Right ventricle myocardium inferior (tissue), 1 donor: ENCODE measurements around the gene PRDM15. TPM values are rescaled to one million over a fixed set of nuclear protein-coding genes. Genes with fewer than 3 reads are reported as not detected.

Experiments
- ATAC-seq: fragments of 200-7000 bp; cut with Tn5 transposase; one replicate; pipeline ENCODE4 v1.9.1; 2020; ENCODE audit warnings: mild to moderate bottlenecking, moderate library complexity
- DNase-seq: peaks from one replicate; pipeline ENCODE4 v3.0.0; 2021; ENCODE audit errors: missing footprints
- intact Hi-C: fragments of 100-400 bp; cut with DNase I; formaldehyde crosslinking; loops from one replicate; pipeline ENCODE4 v1.11.0; 2022
- long read RNA-seq: library from polyadenylated mRNA; unstranded; transcript quantifications from one replicate; pipeline ENCODE4 v2.0.0, GENCODE V29; 2021
- total RNA-seq: library from RNA; stranded (reverse); fragmentation: NEBNext Ultra II Directional; extraction: Animal tissue kit (Norgen Biotek cat#: 25700); gene quantifications from one replicate; pipeline ENCODE4 v1.2.1, GENCODE V29; 2021
- donor health status: DM: no; HTN: yes; CAD: no; lungs with severe emphysema.

Gene PRDM15
- total RNA-seq, result 4.6 TPM
- long read RNA-seq, partial matches to known transcripts, result 1 of 4 reads
- long read RNA-seq, other reads (novel, unspliced or antisense), result 3 of 4 reads

DNA sequence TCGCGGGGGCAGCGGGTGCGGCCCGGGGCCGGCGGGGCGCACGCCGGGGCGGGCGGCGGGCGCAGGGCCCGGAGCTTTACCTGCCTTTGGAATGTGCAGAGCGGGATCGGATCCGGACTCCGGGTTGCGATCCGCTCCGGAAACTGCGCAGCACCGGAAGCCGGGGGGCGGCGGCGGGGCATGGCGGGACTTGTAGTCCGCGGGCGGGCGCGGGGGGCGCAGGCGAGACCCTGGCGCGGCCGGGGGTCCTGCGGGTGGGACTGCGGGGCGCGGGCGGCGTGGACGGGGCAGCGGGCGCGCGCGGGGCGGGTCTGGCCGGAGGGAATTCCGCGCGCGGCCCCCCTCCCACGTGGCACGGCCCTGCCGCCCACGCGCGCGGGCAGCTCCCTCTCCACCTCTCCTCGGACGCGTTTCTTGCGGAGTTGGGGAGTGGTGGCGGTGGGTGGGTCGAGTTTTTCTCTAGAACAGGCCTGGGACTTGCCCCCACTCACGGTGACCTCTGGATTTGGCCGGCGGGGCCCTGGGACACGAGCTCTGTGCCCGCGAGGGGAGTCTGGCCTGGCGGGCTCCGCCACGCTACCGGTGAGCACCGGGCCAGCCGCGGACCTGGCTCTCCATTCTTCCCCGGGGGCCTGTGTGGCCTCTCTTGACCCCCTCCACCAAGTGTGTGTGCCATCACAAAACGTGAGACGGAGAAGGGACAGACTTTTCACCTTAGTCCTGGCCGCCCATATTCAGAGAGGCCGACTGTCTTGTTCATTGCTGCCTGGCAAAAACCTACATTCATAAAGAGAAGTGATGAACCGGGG is at the start of gene PRDM15:
PRDM15 (minus strand) TSS at position 155 of the 809 bp plus-strand sequence. CDS start 18,981 bp downstream, outside the sequence.
- intact Hi-C loops, result loop anchor here (2.0 to 10.0 kb wide), 3 partner anchors 129 to 265 kb away; no protein-coding TSS in a partner anchor
- DNase-seq (peak; percentile 79), ATAC-seq (peak; percentile 57)

- ATAC-seq (no peak), DNase-seq (no peak)
- intact Hi-C loops, result no loop called here
Observed at GRCh38 chr21:41928621-41929220, 49.6 kb upstream of the PRDM15 start.

DNA sequence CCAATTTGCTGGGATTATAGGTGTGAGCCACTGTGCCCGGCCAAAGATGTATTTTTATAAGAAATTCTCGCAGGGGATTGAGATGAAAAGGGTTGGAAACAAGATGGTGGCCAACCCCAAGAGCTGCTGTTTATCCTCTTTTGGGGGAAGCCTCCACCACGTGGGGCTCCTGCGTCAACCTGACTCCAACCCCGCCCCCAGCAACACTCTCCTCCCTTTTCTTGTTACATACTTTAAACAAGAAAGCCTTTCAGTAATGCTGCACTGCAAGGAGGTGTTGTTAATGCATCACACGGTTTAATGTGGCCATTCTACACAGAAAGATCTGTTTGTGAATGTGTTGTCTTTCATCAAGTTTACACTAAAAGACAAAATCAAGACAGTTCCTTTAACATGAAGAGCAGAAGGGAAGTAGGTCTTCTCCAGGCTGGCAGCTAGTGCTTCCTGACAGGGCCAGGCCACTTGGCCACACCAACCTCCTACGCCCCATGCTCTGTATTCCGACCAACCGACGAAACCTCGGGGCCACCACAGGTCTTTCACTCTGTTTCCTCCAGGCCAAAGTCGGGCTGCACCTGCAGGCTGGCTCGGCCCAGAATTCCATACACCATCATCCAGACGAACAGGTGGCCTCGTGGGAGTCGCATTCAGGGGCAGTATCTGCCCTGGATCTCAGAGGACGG is 48.7 kb upstream of the PRDM15 start:
- ATAC-seq, result no peak
- intact Hi-C loops, result no loop called here

GRCh38 chr21:41926807-41927171 is 47.6 kb upstream of the PRDM15 start:
- ATAC-seq (no peak), DNase-seq (no peak)
- intact Hi-C loops, result no loop called here

More for the DNA sequence above, 48.7 kb upstream of the PRDM15 start:
- DNase-seq, result no peak

DNA sequence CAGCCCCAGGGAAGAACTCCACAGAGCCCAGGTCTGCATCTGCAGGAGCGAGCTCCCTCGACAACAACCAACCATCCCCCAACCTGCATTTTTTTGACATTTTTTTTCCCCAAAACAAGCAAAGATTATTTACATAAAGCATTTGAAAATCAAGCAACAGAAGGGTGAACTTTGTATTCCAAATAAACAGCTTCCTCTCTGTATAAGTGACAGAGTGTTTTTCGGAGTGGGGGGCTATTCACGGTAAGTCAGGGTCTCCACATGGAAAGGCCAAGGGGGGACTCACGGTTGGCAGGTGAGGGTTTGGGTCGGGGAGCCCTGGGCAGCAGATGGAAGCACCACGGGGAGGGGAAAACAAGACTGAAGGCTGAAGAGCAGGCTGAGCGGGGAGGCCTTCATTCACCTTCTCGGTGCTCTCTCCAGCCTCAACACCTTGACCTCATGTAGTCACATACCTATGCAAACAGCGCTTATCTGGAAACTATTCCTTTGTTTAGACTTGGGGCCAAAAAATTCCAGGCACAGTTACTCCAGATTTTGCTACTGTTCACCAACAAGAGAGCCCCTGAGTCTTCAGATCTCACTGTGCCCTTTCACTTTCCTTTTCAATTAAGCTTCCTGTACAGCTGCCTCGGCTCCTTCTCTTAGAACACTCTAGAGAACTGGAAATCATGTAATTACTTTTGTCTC is 47.1 kb upstream of the PRDM15 start:
- ATAC-seq (peak; percentile 57), DNase-seq (no peak)
- intact Hi-C loops, result no loop called here

DNA sequence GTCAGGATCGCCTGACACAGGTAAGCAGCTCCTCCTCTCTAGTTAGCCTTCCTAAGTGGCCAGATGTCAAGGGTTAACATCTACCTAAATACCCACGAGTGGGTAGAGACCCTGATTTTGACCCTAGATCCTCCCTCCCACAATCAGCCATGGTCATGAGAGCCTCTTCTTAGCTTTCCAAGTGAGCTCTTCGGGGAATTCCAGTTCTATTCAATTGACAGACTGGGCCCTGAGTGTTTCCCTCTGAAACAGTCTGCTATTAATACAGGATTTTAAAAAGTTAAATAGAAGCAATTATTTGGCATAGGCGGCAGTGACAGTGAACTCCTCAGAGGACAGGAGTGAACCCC is 46.6 kb upstream of the PRDM15 start:
- intact Hi-C loops, result no loop called here
- ATAC-seq, result no peak
- DNase-seq, result no peak

GRCh38 chr21:41924368-41924754 is 45.2 kb upstream of the PRDM15 start:
- ATAC-seq, result no peak
- DNase-seq, result no peak
- intact Hi-C loops, result no loop called here

DNA sequence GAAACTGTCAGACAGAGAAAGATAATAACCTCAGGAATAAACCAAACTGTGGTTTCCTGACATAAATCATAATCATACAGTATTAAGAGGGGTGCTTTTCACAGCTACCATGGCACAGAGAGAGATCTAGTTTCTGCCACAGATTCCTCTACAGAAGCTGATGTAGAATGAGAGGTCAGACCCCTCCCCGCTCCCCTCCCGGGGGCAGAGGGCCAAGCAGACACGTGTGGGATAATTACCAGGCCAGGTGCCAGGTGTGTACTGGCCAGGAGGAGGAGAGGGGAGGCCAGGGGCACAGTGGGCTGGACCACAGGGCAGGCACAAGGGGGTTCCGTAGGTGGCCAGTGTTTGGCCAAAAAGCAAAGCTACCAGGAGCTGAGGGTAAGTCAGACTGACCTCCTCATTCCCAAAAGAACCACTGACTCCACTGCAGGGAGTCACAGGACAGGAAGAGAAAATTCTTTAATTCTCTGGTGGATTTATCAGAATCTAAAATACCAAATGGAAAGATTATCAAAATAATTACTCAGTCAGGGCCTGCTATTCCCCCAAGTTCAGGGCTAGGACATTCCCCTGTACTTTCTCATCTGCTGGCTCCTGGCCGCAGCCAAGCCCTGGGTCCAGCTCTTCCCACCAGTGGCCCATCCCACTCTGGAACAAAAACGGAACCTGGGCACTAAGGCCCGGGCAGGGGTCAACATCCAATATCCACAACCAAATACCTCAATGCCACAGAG is 44.7 kb upstream of the PRDM15 start:
- no peak for DNase-seq
- ATAC-seq, result peak; percentile 80
- intact Hi-C loops, result no loop called here

DNA sequence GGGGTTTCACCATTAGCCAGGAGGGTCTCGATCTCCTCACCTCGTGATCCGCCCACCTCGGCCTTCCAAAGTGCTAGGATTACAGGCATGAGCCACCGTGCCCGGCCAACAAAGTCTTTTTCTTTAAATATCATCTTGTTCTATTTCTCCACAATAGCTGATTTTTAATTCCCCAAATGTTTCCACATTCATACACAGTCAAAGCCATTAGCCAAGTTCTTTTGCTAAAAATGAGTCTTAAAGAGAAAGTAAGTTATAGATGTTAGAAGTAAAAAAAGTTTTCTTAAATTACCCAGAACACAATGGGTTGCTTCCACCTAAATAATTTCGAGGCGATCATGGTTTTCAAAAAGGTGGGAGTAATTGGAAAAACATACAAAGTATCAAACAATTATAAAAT is 44.0 kb upstream of the PRDM15 start:
- intact Hi-C loops, result no loop called here
- DNase-seq, result no peak
- ATAC-seq, result no peak

DNA sequence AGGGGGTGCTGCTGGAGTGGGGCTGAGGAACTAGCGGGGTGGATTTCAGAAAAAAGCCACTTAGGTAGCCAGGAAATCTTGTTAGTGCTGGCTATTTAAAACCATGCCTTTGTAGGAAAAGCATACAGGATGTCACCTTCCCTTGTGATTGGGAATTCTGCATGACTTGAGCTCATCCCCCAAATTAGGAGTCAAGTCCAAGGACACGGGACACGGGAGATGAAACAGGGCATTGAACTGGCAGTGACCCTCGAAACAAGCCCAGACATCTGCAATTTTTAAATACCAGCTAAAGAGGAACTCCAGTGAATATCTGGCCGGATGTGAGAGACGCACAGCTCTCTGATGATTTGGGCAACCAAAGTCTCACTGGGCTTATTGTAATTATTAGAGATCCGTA is 41.9 kb upstream of the PRDM15 start:
- DNase-seq, result no peak
- intact Hi-C loops, result no loop called here
- ATAC-seq, result no peak

DNA sequence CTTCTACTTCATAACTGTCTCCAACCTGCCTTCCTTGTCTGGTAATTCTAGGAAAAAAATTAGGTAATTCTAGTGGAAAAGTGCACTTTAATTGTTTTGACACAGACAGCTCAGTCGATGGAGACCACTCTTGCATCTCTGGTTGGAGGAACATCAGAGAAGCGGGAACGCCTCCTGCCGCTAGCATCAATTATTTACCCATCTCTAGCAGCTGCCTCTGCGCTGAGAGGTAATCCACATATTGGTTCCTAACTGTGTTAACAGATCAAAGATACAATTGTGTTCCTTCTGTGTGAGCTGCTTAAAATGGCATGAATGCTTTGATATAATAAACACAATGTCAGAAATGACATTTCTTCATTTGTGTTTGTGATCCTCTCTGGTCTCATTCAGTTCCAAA is 41.3 kb upstream of the PRDM15 start:
- intact Hi-C loops, result no loop called here
- no peak for DNase-seq
- no peak for ATAC-seq

DNA sequence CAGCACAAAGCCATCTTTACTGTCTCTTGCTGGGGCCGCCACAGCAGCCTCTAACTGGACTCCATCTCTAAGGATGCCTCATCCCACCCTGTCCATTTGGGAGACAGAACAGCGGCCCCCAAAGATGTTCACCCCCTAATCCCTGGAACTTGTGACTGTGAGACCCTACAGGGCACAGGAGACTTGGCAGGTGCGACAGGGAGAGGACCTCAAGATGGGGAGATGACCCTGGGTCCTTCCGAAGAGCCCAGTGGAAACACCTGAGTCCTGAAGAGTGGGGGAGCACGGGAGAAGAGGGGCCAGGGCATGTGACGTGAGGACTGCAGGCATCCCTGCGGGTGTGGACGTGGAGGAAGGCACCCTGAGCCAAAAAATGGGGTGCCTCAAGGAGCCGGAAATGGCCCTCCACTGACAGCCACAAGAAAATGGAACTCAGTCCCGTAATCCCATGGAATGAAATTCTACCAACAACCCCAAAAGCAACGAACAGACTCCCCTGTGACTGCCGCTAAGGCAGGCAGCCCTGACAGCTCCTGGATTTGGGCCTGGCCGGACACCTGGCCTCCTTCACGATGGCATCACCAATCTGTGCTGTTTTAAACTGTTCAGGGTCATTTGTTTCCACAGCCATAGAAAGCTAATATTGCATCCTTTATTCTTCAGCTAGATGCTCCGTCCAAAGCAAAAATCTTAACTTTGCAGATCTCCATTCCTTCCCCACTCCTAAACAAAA is 40.7 kb upstream of the PRDM15 start:
- intact Hi-C loops, result no loop called here
- ATAC-seq (no peak), DNase-seq (no peak)

- DNase-seq (no peak), ATAC-seq (no peak)
- intact Hi-C loops, result no loop called here
Observed at GRCh38 chr21:41918561-41919358, 39.6 kb upstream of the PRDM15 start.

DNA sequence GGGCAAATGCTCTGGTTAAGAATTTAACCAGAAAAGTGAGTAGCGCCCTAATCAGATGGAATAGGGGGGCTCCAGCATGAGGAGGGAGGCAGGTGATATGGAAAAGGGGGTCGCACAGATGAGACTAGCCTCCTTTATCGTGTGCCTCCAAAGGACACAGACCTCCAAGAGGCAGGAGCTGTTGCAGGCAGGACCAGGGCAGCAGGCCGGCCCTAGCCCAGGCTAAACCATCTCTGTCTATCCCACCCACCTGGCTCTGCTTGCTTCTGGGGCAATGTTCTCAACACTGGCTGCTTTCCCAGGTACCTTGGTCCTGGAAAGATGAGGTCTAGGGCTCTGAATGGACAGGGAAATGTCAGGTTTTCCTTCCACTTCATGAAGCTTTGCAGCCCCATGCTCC is 38.4 kb upstream of the PRDM15 start:
- ATAC-seq, result no peak
- intact Hi-C loops, result no loop called here
- no peak for DNase-seq

DNA sequence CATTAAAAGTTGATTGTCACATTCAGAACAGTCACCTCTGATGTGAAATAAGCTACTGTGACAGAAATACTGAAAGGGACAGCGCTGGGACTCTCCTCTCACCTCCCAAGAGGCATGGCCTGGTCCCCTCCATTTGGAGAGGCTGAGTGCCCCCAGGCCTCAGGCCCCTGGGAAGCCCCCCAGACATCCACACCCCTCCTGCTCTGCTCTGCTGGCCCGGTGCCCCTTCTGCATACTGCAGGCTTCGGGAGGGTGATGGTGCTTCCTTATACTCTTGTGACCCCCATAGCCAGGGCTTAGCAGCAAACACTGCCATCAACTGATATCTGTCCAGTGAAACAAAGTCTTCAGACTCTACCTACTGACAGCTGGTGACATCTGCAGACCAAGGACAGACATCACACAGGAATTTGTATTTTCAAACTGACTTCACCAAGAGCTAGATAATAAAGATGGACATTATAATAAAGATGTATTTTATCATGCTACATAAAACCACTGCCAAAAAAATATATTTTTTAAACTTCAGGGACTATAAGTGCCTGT is 37.8 kb upstream of the PRDM15 start:
- DNase-seq, result no peak
- no peak for ATAC-seq
- intact Hi-C loops, result no loop called here

- intact Hi-C loops, result no loop called here
- ATAC-seq (no peak), DNase-seq (no peak)
Observed at GRCh38 chr21:41914965-41915364, 35.8 kb upstream of the PRDM15 start.

GRCh38 chr21:41914358-41914757 is 35.2 kb upstream of the PRDM15 start:
- DNase-seq (no peak), ATAC-seq (no peak)
- intact Hi-C loops, result no loop called here
